Pancreas (tissue), 10 donors: Measurements from ENCODE around the gene QRSL1. TPM values are rescaled to one million over a fixed set of nuclear protein-coding genes. Genes with fewer than 3 reads are reported as not detected.

ENCODE experiments used
- ATAC-seq, 4 donors: fragments of 200-7000 bp; cut with Tn5 transposase; one replicate each; pipeline versions ENCODE4 v1.8.0 to v1.9.1; 2020; ENCODE audit warnings: mild to moderate bottlenecking in 4 of 4, moderate library complexity in 4 of 4
- DNase-seq, 6 donors: peaks; one replicate each; pipeline ENCODE4 v3.0.0-alpha.2; 2020
- FAIRE-seq: peaks from 2 replicates; lab custom pipeline; 2012; peaks lifted over from hg19 to GRCh38; lab: Jason Lieb, UNC
- H3K27ac ChIP-seq, 4 donors: fragments of 200-600 bp; sonication (generic); 1 replicate in 3 of 4; 2 replicates in 1 of 4; pipeline versions ENCODE4 v1.5.0 to v1.8.0; 2020
- H3K27me3 ChIP-seq, 4 donors: fragments of 200-600 bp; one replicate each; pipeline ENCODE4 v1.8.0; 2021
- H3K36me3 ChIP-seq, 3 donors: fragments of 200-600 bp; sonication (generic) in 1 of 3; one replicate each; pipeline versions ENCODE4 v1.5.0 to v1.8.0; 2020 to 2021
- H3K4me1 ChIP-seq, 3 donors: fragments of 200-600 bp; one replicate each; pipeline ENCODE4 v1.8.0; 2021
- H3K4me3 ChIP-seq, 4 donors: fragments of 200-600 bp; sonication (generic) in 2 of 4; one replicate each; pipeline versions ENCODE4 v1.5.0 to v1.8.0; 2020 to 2021
- H3K9me3 ChIP-seq, 4 donors: fragments of 200-600 bp; one replicate each; pipeline ENCODE4 v1.8.0; 2021
- WGBS, 2 donors: extraction: QIAGEN DNeasy Blood & Tissue Kit; methylation state at CpG; one replicate each; pipeline ENCODE4 v1.1.7; 2013; 5-methylcytosine and 5-hydroxymethylcytosine counted together
- intact Hi-C, 3 donors: fragments of 100-400 bp; cut with DNase I; formaldehyde crosslinking; loops; one replicate each; pipeline versions ENCODE4 v1.11.1 to v1.14.2; 2022
- polyA plus RNA-seq, 2 donors: library from polyadenylated mRNA; stranded (reverse); fragments of 200-250 nt; gene quantifications; one replicate each; pipeline ENCODE4 v1.2.3, GENCODE V29; 2013
- total RNA-seq, 6 donors: library from RNA; stranded (reverse); fragmentation: NEBNext Ultra II Directional in 4 of 6; extraction: Animal tissue kit (Norgen Biotek cat#: 25700) in 4 of 6; gene quantifications; one replicate each; pipeline versions ENCODE4 v1.2.1 to v1.2.4, GENCODE V29; 2021 to 2023
- TF ChIP-seq, protein P1 (sequence below), 4 donors: fragments of 200-600 bp; sonication (generic) in 3 of 4; IDR thresholded peaks; one replicate each; pipeline versions ENCODE4 v1.5.0 to v1.8.0; 2021; ENCODE audit warnings: antibody characterized with exemption in 4 of 4
- donor health status: healthy with polysubstance abuse.
- donor health status: DM: no; HTN: no; CAD: no; lungs with moderate emphysema.
- donor health status: DM: no; HTN: no; CAD: no.
- donor health status: control.
- donor health status: control.
- donor health status: Bipolar disorder and iron deficiency.
- donor health status: DM: yes; HTN: yes; CAD: no.
- donor health status: DM: no; HTN: no; CAD: no.
- donor health status: DM: no; HTN: no; CAD: no.
- donor health status: DM: yes; HTN: yes; CAD: no.

Gene QRSL1
- total and polyA plus RNA-seq, 8 donors = 3.2 to 8.4 (median 6.2) TPM

DNA sequence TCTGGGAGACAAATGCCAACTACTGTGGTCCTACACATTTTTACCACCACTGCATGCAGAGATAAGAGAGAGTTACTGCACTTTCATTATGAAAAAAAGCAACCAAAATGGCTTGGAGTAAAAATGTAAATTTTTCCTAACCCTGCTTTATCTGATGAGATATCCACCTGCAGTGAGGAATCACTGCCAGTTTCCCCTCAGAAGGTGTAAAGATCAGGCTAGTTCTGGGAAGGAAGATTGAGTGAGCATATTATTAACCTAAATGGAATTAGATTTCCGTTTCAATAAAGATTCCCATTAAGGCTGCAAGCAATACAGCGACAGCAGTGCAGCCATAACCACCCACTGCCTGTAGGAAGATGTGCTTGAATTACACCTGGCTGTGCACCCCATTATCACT is 84.9 kb downstream of the QRSL1 start:
- TF ChIP-seq, protein P1, sequence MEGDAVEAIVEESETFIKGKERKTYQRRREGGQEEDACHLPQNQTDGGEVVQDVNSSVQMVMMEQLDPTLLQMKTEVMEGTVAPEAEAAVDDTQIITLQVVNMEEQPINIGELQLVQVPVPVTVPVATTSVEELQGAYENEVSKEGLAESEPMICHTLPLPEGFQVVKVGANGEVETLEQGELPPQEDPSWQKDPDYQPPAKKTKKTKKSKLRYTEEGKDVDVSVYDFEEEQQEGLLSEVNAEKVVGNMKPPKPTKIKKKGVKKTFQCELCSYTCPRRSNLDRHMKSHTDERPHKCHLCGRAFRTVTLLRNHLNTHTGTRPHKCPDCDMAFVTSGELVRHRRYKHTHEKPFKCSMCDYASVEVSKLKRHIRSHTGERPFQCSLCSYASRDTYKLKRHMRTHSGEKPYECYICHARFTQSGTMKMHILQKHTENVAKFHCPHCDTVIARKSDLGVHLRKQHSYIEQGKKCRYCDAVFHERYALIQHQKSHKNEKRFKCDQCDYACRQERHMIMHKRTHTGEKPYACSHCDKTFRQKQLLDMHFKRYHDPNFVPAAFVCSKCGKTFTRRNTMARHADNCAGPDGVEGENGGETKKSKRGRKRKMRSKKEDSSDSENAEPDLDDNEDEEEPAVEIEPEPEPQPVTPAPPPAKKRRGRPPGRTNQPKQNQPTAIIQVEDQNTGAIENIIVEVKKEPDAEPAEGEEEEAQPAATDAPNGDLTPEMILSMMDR (IDR thresholded peaks at IDR 0.05) = no peak
- 51 to 66% methylated on average over 2 of the region's 2 CpGs for WGBS, 2 donors
- FAIRE-seq (no peak), DNase-seq (no peak), ATAC-seq (peak in 3 of 4 donors; percentile 15 to 35 (median 25))
- Histone ChIP-seq H3K36me3 (no peaks in the 10 kb centered on the region), H3K27ac (no peak overlapping the region), H3K4me3 (no peak overlapping the region), H3K27me3 (no peaks in the 10 kb centered on the region), H3K4me1 (peaks cover 0 to 13% (median 0%) of the 10 kb centered on the region in 3 donors), H3K9me3 (no peaks in the 10 kb centered on the region)
- intact Hi-C loops = no loop called here

DNA sequence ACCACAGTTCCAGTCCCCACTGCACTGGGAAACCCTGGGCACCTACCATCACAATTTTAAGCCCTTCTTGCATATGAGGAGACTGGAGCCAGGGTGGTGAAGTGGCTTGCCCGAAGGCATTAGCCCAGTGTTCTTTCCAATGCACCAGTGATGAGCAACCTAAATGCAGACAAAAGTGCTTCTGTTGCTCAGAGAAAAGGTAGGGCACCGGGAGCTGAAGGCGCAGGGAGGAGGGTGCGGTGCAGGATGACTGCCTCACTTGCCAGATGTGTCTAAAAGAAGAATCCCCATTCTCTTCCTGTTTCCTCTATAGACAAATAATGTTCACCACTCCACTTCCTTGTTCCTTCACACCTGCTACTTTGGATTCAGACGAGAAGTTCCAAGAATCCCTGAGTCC is 86.5 kb downstream of the QRSL1 start:
- 79 to 83% methylated on average over 5 of the region's 5 CpGs for WGBS, 2 donors
- Histone ChIP-seq H3K4me1 (peaks cover 0 to 13% (median 0%) of the 10 kb centered on the region in 3 donors), H3K4me3 (no peak overlapping the region), H3K9me3 (no peaks in the 10 kb centered on the region), H3K27ac (no peak overlapping the region), H3K27me3 (no peaks in the 10 kb centered on the region), H3K36me3 (no peaks in the 10 kb centered on the region)
- FAIRE-seq (no peak), DNase-seq (no peak), ATAC-seq (peak in 2 of 4 donors; percentile 15 to 32)
- intact Hi-C loops = no loop called here
- TF ChIP-seq, protein P1 (IDR thresholded peaks at IDR 0.05) = no peak

DNA sequence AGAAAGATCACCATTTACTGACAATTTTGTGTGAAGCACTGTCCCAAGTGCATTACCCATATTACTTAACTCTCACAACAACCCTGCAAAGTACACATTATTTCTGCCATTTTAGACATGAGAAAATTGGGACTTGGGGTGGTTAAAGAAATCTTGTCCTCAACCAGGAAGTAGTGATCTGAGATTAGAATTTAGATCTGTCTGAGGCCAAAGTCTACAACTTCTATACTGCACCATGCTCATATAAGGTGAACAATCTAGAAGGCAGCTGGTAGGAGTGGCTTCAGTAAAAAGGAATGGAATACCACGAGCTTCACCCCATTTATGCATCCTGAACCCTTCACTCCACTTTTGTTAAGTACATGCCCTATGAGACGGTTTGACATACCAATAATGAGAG is 87.6 kb downstream of the QRSL1 start:
- H3K27ac ChIP-seq = no peak overlapping the region
- H3K27me3 ChIP-seq = no peaks in the 10 kb centered on the region
- H3K4me1 ChIP-seq = peaks cover 4 to 19% (median 8%) of the 10 kb centered on the region in 3 donors
- FAIRE-seq (no peak), DNase-seq (no peak), ATAC-seq (peak in 1 of 4 donors; percentile 16)
- H3K36me3 ChIP-seq = no peaks in the 10 kb centered on the region
- H3K4me3 ChIP-seq = no peak overlapping the region
- WGBS, 2 donors = 84 to 90% methylated on average over 2 of the region's 2 CpGs
- intact Hi-C loops = no loop called here
- no peaks in the 10 kb centered on the region for H3K9me3 ChIP-seq
- TF ChIP-seq, protein P1 (IDR thresholded peaks at IDR 0.05) = no peak

Other genes starting within 250 kb of the QRSL1 start
- 1 to 10 TPM; 1.5 to 3.7 (median 2.2) TPM for gene RTN4IP1, start 80 bp upstream of the QRSL1 start, total RNA-seq
- gene RTN4IP1, start 80 bp upstream of the QRSL1 start, polyA plus RNA-seq = 1 to 10 TPM; 1.8 to 2.5 TPM